NCI-H1417 (cell line): ENCODE results near the gene LEFTY1.
"Not testable (repeated sequence)": the region's sequence is repeated elsewhere in the genome, so short reads cannot be mapped to it uniquely, and the experiment has no call there.

Experiments used
- DNase-seq, 3 experiments: peaks; one replicate each; lab custom pipeline; 2025; lab: John Stamatoyannopoulos, UW

LEFTY1 gene

GRCh38 chr1:225888289-225888897 lies 553 bp downstream of the LEFTY1 start:
- no peak for DNase-seq

- DNase-seq = not testable (repeated sequence)
Measured at GRCh38 chr1:225887554-225888288, 1.2 kb downstream of the LEFTY1 start.

- no peak for DNase-seq
Measured at GRCh38 chr1:225887030-225887314, 2.0 kb downstream of the LEFTY1 start.

- no peak for DNase-seq
Measured at GRCh38 chr1:225886159-225887029, 2.6 kb downstream of the LEFTY1 start.

GRCh38 chr1:225885336-225885735 lies 3.6 kb downstream of the LEFTY1 start:
- no peak for DNase-seq

- DNase-seq = no peak
Measured at GRCh38 chr1:225883616-225884265, 5.2 kb downstream of the LEFTY1 start.

GRCh38 chr1:225882694-225883615 lies 6.0 kb downstream of the LEFTY1 start:
- DNase-seq = no peak

- no peak for DNase-seq
Measured at GRCh38 chr1:225881959-225882693, 6.8 kb downstream of the LEFTY1 start, which contains the start of gene TMEM63A. TSS of gene TMEM63A (minus strand) at chr1:225882380. CDS start at chr1:225877580, 4,800 bp downstream.

- DNase-seq = no peak
Measured at GRCh38 chr1:225881081-225881958, 7.6 kb downstream of the LEFTY1 start.

- no peak for DNase-seq
Measured at GRCh38 chr1:225880636-225881035, 8.3 kb downstream of the LEFTY1 start.

GRCh38 chr1:225880222-225880588 lies 8.7 kb downstream of the LEFTY1 start:
- DNase-seq = peak in 1 of 3 experiments; percentile 42

- DNase-seq = peak in 2 of 3 experiments; percentile 18 to 54
Measured at GRCh38 chr1:225879521-225880221, 9.3 kb downstream of the LEFTY1 start.

- DNase-seq = no peak
Measured at GRCh38 chr1:225878282-225878681, 10.7 kb downstream of the LEFTY1 start.

GRCh38 chr1:225877580-225877979 lies 11.4 kb downstream of the LEFTY1 start:
- DNase-seq = peak in 1 of 3 experiments; percentile 22

GRCh38 chr1:225876900-225877510 lies 11.9 kb downstream of the LEFTY1 start:
- DNase-seq = no peak

- peak in 2 of 3 experiments; percentile 40 to 48 for DNase-seq
Measured at GRCh38 chr1:225875044-225875815, 13.7 kb downstream of the LEFTY1 start.

- no peak for DNase-seq
Measured at GRCh38 chr1:225874431-225874830, 14.5 kb downstream of the LEFTY1 start.
